Brain microvascular endothelial cell (primary cell): ENCODE results near the gene HNRNPM.
A peak's percentile ranks its signal among the peaks of the same experiment; 100 is the strongest.

ENCODE experiments used
- DNase-seq: peaks from one replicate; pipeline ENCODE4 v3.0.0-alpha.2; 2020
- H3K27ac ChIP-seq: fragments of 250-450 bp; sonication (Bioruptor Pico); 2 replicates; pipeline ENCODE4 v1.5.1; 2020; ENCODE audit warnings: mild to moderate bottlenecking, moderate library complexity
- H3K27me3 ChIP-seq: fragments of 250-450 bp; sonication (Bioruptor Pico); replicated peaks from 2 replicates; pipeline ENCODE4 v1.5.1; 2020; ENCODE audit warnings: mild to moderate bottlenecking
- H3K36me3 ChIP-seq: fragments of 250-450 bp; sonication (Bioruptor Pico); replicated peaks from 2 replicates; pipeline ENCODE4 v1.5.1; 2020; ENCODE audit warnings: mild to moderate bottlenecking
- H3K4me3 ChIP-seq: 2 replicates; pipeline ENCODE4 v1.5.1; 2011; ENCODE audit warnings: low read depth, mild to moderate bottlenecking, control low read depth, low read length, moderate library complexity
- CTCF ChIP-seq: IDR thresholded peaks from 2 replicates; pipeline ENCODE4 v1.5.1; 2011; ENCODE audit warnings: low read depth, mild to moderate bottlenecking, moderate library complexity, low read length, control low read depth, inconsistent platforms; ENCODE audit errors: missing control alignments
- in situ Hi-C: cut with HindIII; loops from 2 replicates; pipeline ENCODE4 v1.10.0; 2017; ENCODE audit warnings: low sequenced_read_pairs, low pct_ligation_motif_present

HNRNPM gene

GRCh38 chr19:8458380-8458779 is 13.6 kb downstream of the HNRNPM start:
- no peak for TF ChIP-seq CTCF
- no peak for DNase-seq
- H3K36me3 ChIP-seq: peaks cover 21% of the 10 kb centered on the region
- peak overlapping the region; percentile 3 for H3K27ac ChIP-seq
- no peaks in the 10 kb centered on the region for H3K27me3 ChIP-seq
- in situ Hi-C loops: no loop called here
- no peak overlapping the region for H3K4me3 ChIP-seq

DNA sequence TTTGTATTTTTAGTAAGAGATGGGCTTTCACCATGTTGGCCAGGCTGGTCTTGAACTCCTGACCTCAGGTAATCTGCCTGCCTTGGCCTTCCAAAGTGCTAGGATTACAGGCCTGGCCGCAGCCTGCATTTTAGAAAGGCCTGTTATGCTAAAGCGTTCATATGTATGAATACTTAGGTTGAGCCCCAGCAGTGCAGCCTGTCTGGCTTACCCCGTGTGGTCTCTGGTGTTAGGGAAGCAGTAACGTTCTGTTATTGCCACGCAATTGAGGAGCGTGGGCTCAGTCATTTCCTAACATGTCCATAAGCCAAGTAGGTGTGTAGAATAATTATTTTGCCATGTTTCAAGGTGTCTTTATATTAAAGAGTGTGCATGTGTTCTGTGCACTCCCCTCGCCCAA is 14.3 kb downstream of the HNRNPM start:
- H3K4me3 ChIP-seq: no peak overlapping the region
- H3K27ac ChIP-seq: peak overlapping the region; percentile 84
- in situ Hi-C loops: no loop called here
- TF ChIP-seq CTCF: no peak
- DNase-seq: no peak
- peaks cover 28% of the 10 kb centered on the region for H3K36me3 ChIP-seq
- no peaks in the 10 kb centered on the region for H3K27me3 ChIP-seq

DNA sequence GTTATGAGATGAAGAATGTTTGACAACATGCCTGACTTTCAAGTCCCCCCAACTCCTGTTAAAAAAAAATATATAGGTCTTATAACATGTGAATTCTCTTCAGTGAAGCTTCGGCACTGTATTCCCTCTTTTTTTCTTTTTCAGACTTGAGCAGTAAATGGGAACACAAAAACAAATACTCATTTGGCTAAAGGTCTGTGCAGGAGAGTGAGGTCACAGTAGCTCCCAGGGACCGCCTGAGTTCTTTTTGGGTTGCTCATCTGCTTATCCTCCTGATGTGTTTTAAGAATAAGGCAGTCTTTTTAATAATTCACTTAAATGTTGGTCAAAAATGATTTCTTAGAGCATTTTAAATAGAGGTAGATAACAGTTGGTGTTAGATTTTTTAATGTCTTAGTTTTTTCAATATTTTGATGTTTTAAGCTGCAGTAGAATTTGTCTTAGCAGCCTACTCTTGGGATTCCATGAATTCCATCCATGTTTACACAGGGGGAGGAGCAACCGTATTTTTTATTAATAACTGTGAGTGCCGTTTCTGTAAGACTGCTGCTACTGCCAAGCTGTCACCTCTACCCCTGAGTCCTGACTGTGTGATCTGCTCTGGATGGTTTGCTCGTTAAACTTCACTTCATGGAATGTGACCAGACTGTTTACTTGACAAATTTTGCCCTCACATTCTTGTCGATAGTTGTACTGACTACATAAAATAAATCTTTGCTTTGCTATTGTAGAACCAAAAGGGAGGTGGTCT is 14.9 kb downstream of the HNRNPM start:
- peak overlapping the region; percentile 84 for H3K27ac ChIP-seq
- in situ Hi-C loops: no loop called here
- H3K36me3 ChIP-seq: peaks cover 34% of the 10 kb centered on the region
- H3K27me3 ChIP-seq: no peaks in the 10 kb centered on the region
- TF ChIP-seq CTCF: no peak
- no peak overlapping the region for H3K4me3 ChIP-seq
- DNase-seq: peak; percentile 77

DNA sequence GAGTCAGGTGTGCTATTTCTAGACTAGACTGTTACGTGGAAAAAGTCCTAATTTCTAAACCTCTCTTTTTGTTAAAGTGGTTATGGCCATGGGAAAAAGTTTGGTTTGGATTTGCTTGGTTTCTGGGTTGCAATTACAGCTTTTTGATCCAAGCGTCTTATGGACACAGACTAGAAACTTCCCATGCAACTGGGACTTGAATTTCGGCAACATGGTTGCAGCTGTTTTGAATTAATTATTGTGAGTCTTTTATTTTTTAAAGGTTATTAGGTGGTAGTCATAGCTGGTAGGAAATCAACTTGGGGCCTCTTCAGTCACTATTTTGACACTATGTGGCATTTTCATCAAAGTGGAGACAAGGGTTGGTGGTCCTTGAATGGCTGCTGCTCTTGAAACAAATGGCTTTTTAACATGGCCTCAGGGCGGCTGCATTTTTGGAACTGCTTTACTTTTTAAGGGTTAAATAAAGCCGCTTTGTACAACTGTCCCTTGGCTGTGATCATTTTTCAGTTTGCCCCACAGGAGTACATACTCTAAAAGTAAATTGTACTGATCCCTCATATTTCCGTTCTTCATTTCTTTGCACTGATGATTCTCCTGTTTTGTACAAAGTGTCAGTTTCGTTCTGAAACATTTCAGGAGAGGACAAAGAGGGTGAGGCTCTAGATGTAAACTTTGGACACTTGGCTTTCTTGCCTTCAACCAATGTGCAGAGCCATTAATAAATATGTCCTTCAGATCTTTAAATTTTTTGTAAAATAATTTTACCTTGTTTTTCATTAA is 15.9 kb downstream of the HNRNPM start:
- Histone ChIP-seq H3K4me3 (no peak overlapping the region), H3K36me3 (peaks cover 42% of the 10 kb centered on the region)

GRCh38 chr19:8461376-8461775 is 16.6 kb downstream of the HNRNPM start:
- no peak for DNase-seq
- Histone ChIP-seq H3K4me3 (no peak overlapping the region), H3K27ac (no peak overlapping the region), H3K36me3 (peaks cover 46% of the 10 kb centered on the region), H3K27me3 (no peaks in the 10 kb centered on the region)
- in situ Hi-C loops: no loop called here
- TF ChIP-seq CTCF: no peak

More for the DNA sequence above, 15.9 kb downstream of the HNRNPM start:
- Histone ChIP-seq H3K27me3 (no peaks in the 10 kb centered on the region), H3K27ac (peak overlapping the region; percentile 84)
- DNase-seq: no peak
- in situ Hi-C loops: no loop called here
- TF ChIP-seq CTCF: no peak
